Measurements from ENCODE around the gene FAM174B. TPM values are rescaled to one million over a fixed set of nuclear protein-coding genes. Genes with fewer than 3 reads are reported as not detected.

Gene FAM174B
- polyA plus RNA-seq, 6 donors from 2014 or later: 0.54 to 0.96 TPM; not detected in 4

GRCh38 chr15:92633001-92633400, 22.6 kb downstream of the FAM174B start:
- H3K27me3 Mint-ChIP-seq: peaks cover 6 to 19% (median 8%) of the 10 kb centered on the region in 3 donors
- H3K27ac Mint-ChIP-seq: no peak overlapping the region
- H3K9me3 Mint-ChIP-seq: peaks cover 0 to 5% (median 0%) of the 10 kb centered on the region in 7 donors
- H3K36me3 Mint-ChIP-seq: no peaks in the 10 kb centered on the region
- H3K4me3 Mint-ChIP-seq: no peak overlapping the region
- DNase-seq (no peak), ATAC-seq (ENCODE audit: low read depth in 2 of 2) (no peak)
- no peaks in the 10 kb centered on the region for H3K4me1 Mint-ChIP-seq

GRCh38 chr15:92631721-92632120, 23.9 kb downstream of the FAM174B start:
- H3K27me3 Mint-ChIP-seq: peaks cover 6 to 19% (median 8%) of the 10 kb centered on the region in 3 donors
- H3K36me3 Mint-ChIP-seq: no peaks in the 10 kb centered on the region
- ATAC-seq (ENCODE audit: low read depth in 2 of 2) (no peak), DNase-seq (no peak)
- no peak overlapping the region for H3K4me3 Mint-ChIP-seq
- H3K9me3 Mint-ChIP-seq: peaks cover 0 to 5% (median 0%) of the 10 kb centered on the region in 7 donors
- no peak overlapping the region for H3K27ac Mint-ChIP-seq
- H3K4me1 Mint-ChIP-seq: no peaks in the 10 kb centered on the region

- Mint-ChIP-seq H3K4me1 (no peaks in the 10 kb centered on the region), H3K9me3 (peaks cover 0 to 5% (median 0%) of the 10 kb centered on the region in 7 donors), H3K4me3 (no peak overlapping the region), H3K27ac (peak overlapping the region in 1 of 6 donors; percentile 36), H3K27me3 (peaks cover 3 to 15% (median 8%) of the 10 kb centered on the region in 3 donors), H3K36me3 (no peaks in the 10 kb centered on the region)
- no peak for ATAC-seq (ENCODE audit: low read depth in 2 of 2)
- no peak for DNase-seq
Observed at GRCh38 chr15:92629975-92630626, 25.5 kb downstream of the FAM174B start.

GRCh38 chr15:92629276-92629974, 26.1 kb downstream of the FAM174B start:
- Mint-ChIP-seq H3K36me3 (no peaks in the 10 kb centered on the region), H3K4me1 (no peaks in the 10 kb centered on the region), H3K4me3 (no peak overlapping the region), H3K27me3 (peaks cover 0 to 10% (median 8%) of the 10 kb centered on the region in 3 donors), H3K27ac (peak overlapping the region in 1 of 6 donors; percentile 16), H3K9me3 (peaks cover 0 to 5% (median 0%) of the 10 kb centered on the region in 7 donors)
- no peak for ATAC-seq (ENCODE audit: low read depth in 2 of 2)
- no peak for DNase-seq

GRCh38 chr15:92627014-92627413, 28.6 kb downstream of the FAM174B start:
- no peak overlapping the region for H3K27ac Mint-ChIP-seq
- DNase-seq: no peak
- H3K4me3 Mint-ChIP-seq: no peak overlapping the region
- no peaks in the 10 kb centered on the region for H3K36me3 Mint-ChIP-seq
- no peak for ATAC-seq (ENCODE audit: low read depth in 2 of 2)
- peaks cover 0 to 5% (median 0%) of the 10 kb centered on the region in 7 donors for H3K9me3 Mint-ChIP-seq
- H3K27me3 Mint-ChIP-seq: peaks cover 0 to 10% (median 8%) of the 10 kb centered on the region in 3 donors
- no peaks in the 10 kb centered on the region for H3K4me1 Mint-ChIP-seq

- ATAC-seq (ENCODE audit: low read depth in 2 of 2): no peak
- Mint-ChIP-seq H3K4me3 (no peak overlapping the region), H3K27me3 (peaks cover 0 to 10% (median 8%) of the 10 kb centered on the region in 3 donors), H3K4me1 (no peaks in the 10 kb centered on the region), H3K9me3 (peaks cover 0 to 5% (median 0%) of the 10 kb centered on the region in 7 donors), H3K27ac (no peak overlapping the region), H3K36me3 (no peaks in the 10 kb centered on the region)
- DNase-seq: no peak
Observed at GRCh38 chr15:92625251-92625980, 30.2 kb downstream of the FAM174B start.

- Mint-ChIP-seq H3K4me3 (no peak overlapping the region), H3K27ac (no peak overlapping the region)
Observed at GRCh38 chr15:92624401-92624991, 31.1 kb downstream of the FAM174B start.

GRCh38 chr15:92623435-92623834, 32.1 kb downstream of the FAM174B start:
- ATAC-seq (ENCODE audit: low read depth in 2 of 2) (no peak), DNase-seq (no peak)
- Mint-ChIP-seq H3K36me3 (no peaks in the 10 kb centered on the region), H3K4me3 (no peak overlapping the region), H3K9me3 (no peaks in the 10 kb centered on the region), H3K27ac (peak overlapping the region in 1 of 6 donors; percentile 33), H3K4me1 (no peaks in the 10 kb centered on the region), H3K27me3 (no peaks in the 10 kb centered on the region)

More at GRCh38 chr15:92624401-92624991, 31.1 kb downstream of the FAM174B start:
- Mint-ChIP-seq H3K27me3 (peaks cover 0 to 1% (median 0%) of the 10 kb centered on the region in 3 donors), H3K9me3 (no peaks in the 10 kb centered on the region), H3K4me1 (no peaks in the 10 kb centered on the region), H3K36me3 (no peaks in the 10 kb centered on the region)
- ATAC-seq (ENCODE audit: low read depth in 2 of 2): no peak
- no peak for DNase-seq

- no peak for DNase-seq
- no peak for ATAC-seq (ENCODE audit: low read depth in 2 of 2)
- no peak overlapping the region for H3K27ac Mint-ChIP-seq
Observed at GRCh38 chr15:92621972-92622533, 33.5 kb downstream of the FAM174B start.

GRCh38 chr15:92620991-92621390, 34.6 kb downstream of the FAM174B start:
- H3K27ac Mint-ChIP-seq: no peak overlapping the region
- DNase-seq (no peak), ATAC-seq (ENCODE audit: low read depth in 2 of 2) (no peak)
- H3K36me3 Mint-ChIP-seq: no peaks in the 10 kb centered on the region
- no peak overlapping the region for H3K4me3 Mint-ChIP-seq
- H3K4me1 Mint-ChIP-seq: no peaks in the 10 kb centered on the region
- no peaks in the 10 kb centered on the region for H3K27me3 Mint-ChIP-seq
- H3K9me3 Mint-ChIP-seq: no peaks in the 10 kb centered on the region

More at GRCh38 chr15:92621972-92622533, 33.5 kb downstream of the FAM174B start:
- Mint-ChIP-seq H3K4me3 (no peak overlapping the region), H3K9me3 (no peaks in the 10 kb centered on the region), H3K4me1 (no peaks in the 10 kb centered on the region), H3K27me3 (no peaks in the 10 kb centered on the region), H3K36me3 (no peaks in the 10 kb centered on the region)

GRCh38 chr15:92619145-92620101, 36.2 kb downstream of the FAM174B start:
- Mint-ChIP-seq H3K9me3 (peaks cover 0 to 3% (median 0%) of the 10 kb centered on the region in 7 donors), H3K4me3 (no peak overlapping the region), H3K4me1 (no peaks in the 10 kb centered on the region), H3K36me3 (no peaks in the 10 kb centered on the region), H3K27me3 (no peaks in the 10 kb centered on the region), H3K27ac (peak overlapping the region in 1 of 6 donors; percentile 42)
- DNase-seq: no peak
- no peak for ATAC-seq (ENCODE audit: low read depth in 2 of 2)
